HEK293T (cell line): ENCODE results near the gene OLFM1.

Source experiments
- ARNT ChIP-seq: fragments of 450-650 bp; IDR thresholded peaks from 2 replicates; pipeline ENCODE4 v1.6.1; 2017; ENCODE audit warnings: mild to moderate bottlenecking
- BHLHE40 ChIP-seq: fragments of 450-650 bp; IDR thresholded peaks from 2 replicates; pipeline ENCODE4 v1.6.1; 2016; ENCODE audit warnings: mild to moderate bottlenecking, moderate library complexity, borderline replicate concordance
- CTBP1 ChIP-seq: fragments of 450-650 bp; IDR thresholded peaks from 2 replicates; pipeline ENCODE4 v1.6.1; 2016; ENCODE audit warnings: borderline replicate concordance
- FOXA1 ChIP-seq: fragments of 450-650 bp; IDR thresholded peaks from 2 replicates; pipeline ENCODE4 v1.6.1; 2016; ENCODE audit warnings: mild to moderate bottlenecking
- FOXM1 ChIP-seq: fragments of 450-650 bp; IDR thresholded peaks from 2 replicates; pipeline ENCODE4 v1.6.1; 2017; ENCODE audit warnings: mild to moderate bottlenecking, borderline replicate concordance
- HDGF ChIP-seq: fragments of 450-650 bp; IDR thresholded peaks from 2 replicates; pipeline ENCODE4 v1.6.1; 2017; ENCODE audit warnings: antibody characterized with exemption, borderline replicate concordance
- L3MBTL2 ChIP-seq: fragments of 450-650 bp; conservative IDR thresholded peaks from 2 replicates; pipeline ENCODE4 v1.6.1; 2016; ENCODE audit warnings: mild to moderate bottlenecking
- LEF1 ChIP-seq: fragments of 450-650 bp; IDR thresholded peaks from 2 replicates; pipeline ENCODE4 v1.6.1; 2017; ENCODE audit warnings: mild to moderate bottlenecking, borderline replicate concordance
- SP1 ChIP-seq: fragments of 450-650 bp; IDR thresholded peaks from 2 replicates; pipeline ENCODE4 v1.6.1; 2017
- SUZ12 ChIP-seq: fragments of 450-650 bp; IDR thresholded peaks from 2 replicates; pipeline ENCODE4 v1.6.1; 2016; ENCODE audit warnings: mild to moderate bottlenecking
- TARDBP ChIP-seq: fragments of 450-650 bp; IDR thresholded peaks from 2 replicates; pipeline ENCODE4 v1.6.1; 2016
- ZNF384 ChIP-seq: fragments of 450-650 bp; IDR thresholded peaks from 2 replicates; pipeline ENCODE4 v1.6.1; 2016

DNA sequence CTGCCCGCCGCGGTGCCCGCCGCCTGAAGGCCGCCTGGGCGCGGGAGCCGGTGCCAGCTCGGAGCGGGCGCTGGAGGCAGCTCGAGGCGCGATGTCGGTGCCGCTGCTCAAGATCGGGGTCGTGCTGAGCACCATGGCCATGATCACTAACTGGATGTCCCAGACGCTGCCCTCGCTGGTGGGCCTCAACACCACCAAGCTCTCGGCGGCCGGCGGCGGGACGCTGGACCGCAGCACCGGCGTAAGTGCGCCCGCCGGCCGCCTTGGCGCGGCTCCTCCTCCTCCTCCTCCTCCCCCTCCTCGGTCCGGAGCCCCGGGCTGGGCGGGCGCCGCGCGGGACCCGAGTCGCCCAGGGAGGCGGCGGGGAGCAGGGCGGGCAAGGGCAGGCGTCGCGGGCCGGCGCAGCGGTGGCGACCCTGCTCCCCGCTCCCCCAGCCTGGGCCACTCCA lies 455 bp downstream of the OLFM1 start:
- no peak for TF ChIP-seq LEF1
- no peak for TF ChIP-seq HDGF
- TF ChIP-seq BHLHE40: no peak
- no peak for TF ChIP-seq FOXA1
- no peak for TF ChIP-seq SP1
- no peak for TF ChIP-seq ARNT
- TF ChIP-seq CTBP1: no peak
- TF ChIP-seq ZNF384: no peak
- TF ChIP-seq TARDBP: no peak
- TF ChIP-seq SUZ12: no peak
- no peak for TF ChIP-seq FOXM1
- TF ChIP-seq L3MBTL2: no peak
